ENCODE results near the gene OCRL.
"Not testable (repeated sequence)": the region's sequence is repeated elsewhere in the genome, so short reads cannot be mapped to it uniquely, and the experiment has no call there.

OCRL gene

GRCh38 chrX:129540722-129541184, 694 bp downstream of the OCRL start:
- no peak for DNase-seq

DNA sequence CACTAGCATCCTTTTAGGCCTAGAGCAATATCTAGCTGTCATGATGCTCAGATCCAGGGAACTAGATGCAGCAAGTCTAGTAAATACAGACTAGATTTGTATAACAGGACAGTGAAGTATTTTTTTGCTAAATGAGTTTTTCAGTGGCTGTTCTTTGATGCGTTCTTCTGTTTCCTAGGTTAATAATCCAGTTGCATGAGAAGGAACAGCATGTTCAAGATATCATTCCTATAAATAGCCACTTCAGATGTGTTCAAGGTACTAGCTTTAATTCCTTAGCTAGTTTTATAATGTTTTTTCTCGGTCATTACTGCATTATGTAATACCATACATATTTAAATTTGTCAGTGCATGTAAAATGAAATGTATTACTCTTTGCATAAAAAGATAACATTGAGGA, 4.7 kb downstream of the OCRL start:
- no peak for DNase-seq

- DNase-seq = no peak
These were observed 5.3 kb downstream of the OCRL start for GRCh38 chrX:129545408-129545807.

DNA sequence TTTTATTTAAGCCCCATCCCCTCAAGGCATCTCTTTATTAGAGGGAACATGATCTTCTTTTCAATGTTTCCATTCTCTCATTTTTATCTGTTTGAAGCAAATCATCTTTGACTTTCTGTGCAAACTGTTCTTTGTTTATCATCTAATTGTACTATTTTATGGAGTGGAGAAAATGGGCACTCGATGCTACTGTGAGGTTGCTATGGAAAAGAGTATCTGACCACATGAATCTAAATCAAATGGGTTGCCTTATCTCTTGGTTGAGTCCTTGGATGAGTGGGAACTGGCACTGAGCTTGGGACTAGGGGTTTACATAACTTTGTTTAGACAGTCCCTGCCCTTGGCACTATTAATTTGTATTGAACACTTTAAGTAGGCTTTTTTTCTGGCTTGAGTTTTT, 9.1 kb downstream of the OCRL start:
- no peak for DNase-seq

GRCh38 chrX:129553619-129554288, 13.7 kb downstream of the OCRL start:
- no peak for DNase-seq

- not testable (repeated sequence) for DNase-seq
These were observed 14.8 kb downstream of the OCRL start for GRCh38 chrX:129554816-129555215.

DNA sequence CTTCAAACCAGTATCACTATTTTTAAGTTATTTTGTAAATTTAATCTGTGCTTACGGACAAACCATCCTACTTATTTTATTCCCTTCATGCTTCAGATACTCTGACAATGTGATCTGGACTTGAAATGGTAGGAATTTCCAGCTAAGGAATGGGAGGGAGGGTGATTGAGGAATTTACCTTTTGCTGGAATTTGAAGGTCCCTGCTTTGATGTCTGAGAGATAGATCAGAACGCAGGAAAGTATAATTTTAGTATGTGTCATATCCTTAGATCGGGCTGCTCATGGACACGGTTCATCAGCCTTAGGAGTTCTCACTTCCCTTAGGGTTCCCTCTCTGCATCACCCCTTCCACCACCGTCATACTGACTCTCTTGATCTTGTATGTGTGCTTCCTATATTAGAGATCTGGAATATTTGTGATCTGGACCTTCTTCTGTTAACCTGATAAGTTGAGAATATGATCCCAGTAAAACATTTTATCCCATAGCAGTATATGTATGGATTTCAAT, 16.8 kb downstream of the OCRL start:
- no peak for DNase-seq

GRCh38 chrX:129557844-129558480, 17.9 kb downstream of the OCRL start:
- no peak for DNase-seq

DNA sequence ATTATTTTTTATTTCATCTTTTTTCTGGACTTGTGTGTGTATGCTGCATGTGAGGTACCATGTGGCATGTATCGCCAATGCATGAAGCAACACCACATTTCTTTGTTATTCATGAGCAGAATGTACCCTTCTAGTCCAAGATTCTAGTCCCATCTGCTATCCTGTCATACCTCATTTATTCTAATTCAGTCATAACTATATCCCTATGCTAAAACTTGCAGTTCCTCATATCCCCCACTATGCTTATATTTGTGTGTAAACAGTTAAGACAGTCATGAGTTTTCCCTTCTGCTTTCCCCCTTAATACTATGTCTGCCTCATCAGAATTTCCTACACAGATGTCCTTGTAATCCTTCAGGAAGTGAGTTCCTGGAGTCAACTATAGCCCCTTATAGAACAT, 19.7 kb downstream of the OCRL start:
- no peak for DNase-seq

DNA sequence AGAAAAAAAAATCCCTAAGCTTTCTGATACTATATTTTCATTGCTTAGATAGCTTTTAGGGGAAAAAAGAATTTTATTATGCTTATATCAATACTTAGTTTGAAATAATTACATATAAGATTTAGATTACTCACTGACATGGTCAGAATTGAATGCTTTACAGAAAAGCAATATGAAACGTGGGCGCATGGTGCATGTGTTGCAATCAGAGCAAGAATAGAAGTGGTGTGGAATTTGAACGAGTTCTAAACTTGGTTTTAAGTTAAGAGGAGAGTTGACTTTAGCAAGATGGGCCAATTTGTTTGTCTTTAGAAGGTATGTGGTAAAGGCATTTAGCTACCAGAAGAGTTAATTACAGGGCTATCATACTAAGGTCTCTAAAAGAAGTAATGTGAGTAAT, 21.4 kb downstream of the OCRL start:
- no peak for DNase-seq

DNA sequence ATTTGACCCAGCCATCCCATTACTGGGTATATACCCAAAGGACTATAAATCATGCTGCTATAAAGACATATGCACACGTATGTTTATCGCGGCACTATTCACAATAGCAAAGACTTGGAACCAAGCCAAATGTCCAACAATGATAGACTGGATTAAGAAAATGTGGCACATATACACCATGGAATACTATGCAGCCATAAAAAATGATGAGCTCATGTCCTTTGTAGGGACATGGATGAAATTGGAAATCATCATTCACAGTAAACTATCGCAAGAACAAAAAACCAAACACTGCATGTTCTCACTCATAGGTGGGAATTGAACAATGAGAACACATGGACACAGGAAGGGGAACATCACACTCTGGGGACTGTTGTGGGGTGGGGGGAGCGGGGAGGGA, 24.3 kb downstream of the OCRL start:
- not testable (repeated sequence) for DNase-seq

DNA sequence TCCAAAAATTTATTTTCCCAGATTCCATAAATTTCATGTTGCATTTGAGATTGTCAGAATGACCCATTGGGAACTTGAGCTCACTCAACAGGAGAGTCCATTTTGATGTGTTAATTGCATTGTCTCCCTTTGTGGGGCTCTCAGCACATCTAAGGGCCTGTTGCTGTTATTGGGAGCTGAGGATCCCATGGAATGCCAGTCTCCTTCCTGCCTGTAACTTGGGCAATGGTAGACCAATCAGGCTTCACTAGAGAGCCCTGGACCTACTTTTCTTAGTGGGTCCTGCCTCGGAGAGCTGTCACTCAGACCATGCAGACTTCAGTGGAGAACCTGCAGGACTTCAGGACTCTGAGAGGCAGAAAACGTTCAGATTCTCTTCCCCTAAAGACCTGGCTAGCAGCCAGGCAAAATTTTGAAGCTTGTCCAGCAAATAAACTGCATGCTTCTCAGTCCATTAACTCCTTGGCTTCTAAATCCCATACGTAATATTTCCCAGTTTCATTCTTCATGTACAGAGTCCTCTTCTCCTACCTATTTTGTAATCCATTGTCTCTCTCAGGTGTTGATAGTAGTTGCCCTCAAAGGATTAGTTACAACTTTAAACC, 25.1 kb downstream of the OCRL start:
- DNase-seq = no peak

DNA sequence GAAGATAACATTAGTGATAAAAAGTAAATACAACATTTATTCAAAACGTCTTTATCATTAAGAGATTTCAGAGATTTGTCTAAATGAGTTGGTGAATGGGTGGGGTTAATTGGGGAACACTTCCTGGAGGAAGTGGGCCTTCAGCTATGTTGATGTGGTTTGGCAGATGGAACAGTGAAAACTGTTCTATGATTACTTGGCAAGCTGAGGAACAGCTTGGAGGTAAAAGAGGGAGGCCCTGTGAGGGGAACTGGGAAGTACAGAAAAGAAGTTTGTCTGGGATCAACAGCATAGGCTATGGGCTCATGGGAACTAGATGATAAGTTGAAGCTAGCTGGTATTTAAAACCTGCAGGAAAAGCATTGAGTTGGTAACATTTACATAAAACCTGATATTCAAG, 26.0 kb downstream of the OCRL start:
- DNase-seq = no peak

DNA sequence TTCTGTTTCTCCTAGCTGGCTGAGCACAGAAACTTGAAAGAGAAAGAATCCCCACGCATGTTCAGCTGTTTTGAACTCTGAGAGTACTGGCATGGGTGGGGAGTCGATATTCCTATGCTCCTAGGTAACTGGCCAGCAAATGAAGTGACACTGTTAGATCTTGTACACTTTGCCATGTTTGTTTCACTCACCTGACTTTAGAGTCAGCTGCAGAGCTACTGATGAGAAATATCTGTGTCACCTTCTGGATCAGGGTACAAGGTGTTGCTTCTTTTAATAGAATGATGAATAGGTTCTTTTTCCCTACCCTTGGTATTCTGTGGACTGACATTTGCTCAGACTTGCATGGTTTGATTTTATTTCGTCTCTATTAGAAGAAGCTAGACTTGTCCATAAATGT, 28.3 kb downstream of the OCRL start:
- DNase-seq = no peak

- no peak for DNase-seq
These were observed 32.4 kb downstream of the OCRL start for GRCh38 chrX:129572422-129572821.

GRCh38 chrX:129573652-129574051, 33.6 kb downstream of the OCRL start:
- not testable (repeated sequence) for DNase-seq

DNA sequence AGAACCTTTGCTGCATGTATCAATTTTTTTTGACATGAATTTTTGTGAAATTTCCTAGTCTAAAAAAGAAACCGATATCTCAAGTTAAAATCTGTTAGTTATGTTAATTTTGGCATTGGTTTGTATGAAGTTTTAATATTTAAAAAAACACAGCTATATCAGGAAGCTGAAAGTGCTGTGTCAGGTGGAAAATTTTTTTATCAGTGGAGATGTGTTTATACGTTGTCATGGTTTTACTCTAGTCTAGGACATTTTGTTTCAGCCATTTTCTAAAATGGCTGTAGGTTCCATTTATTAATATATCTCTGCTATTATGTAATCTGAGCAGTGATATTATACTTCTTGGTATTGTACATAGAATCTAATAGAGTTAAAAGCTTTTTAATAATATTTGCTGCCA, 34.2 kb downstream of the OCRL start:
- no peak for DNase-seq

DNA sequence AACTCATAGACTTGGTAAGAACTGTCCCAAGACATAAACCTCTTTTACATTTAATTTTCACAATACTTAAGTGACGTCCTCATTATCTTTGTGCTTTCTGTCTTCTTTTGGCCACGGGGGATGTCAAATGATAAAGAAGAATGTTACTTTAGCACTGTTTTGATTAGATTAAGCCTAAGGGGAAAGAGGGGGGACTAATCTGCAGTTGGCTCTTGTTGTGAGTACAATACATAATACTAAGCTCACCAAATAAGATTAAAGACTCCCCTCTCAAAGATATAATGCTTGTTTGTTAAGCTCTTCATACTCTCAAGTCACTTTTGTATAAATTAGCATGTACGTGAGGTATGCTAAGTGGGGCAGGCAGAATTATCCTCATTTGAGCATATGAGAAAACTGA, 36.5 kb downstream of the OCRL start:
- no peak for DNase-seq

GRCh38 chrX:129577473-129577872, 37.4 kb downstream of the OCRL start:
- DNase-seq = peak; percentile 65

DNA sequence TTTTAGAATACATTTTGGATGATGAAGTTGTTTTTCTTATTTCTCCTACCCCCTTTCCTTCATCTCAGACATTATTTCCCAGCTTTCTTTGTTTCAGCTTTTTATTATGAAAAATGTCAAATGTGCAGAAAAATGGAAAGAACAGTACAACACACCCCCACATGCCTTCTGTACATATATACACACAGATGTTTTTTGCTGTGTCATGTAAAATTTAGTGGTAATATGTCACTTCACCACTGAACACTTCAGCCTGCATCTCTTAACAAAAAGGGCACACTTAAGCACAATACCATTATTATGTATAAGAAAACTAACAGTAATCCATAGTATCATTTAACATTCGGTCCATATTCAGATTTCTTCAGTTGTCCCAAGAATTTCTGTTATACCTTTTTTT, 37.8 kb downstream of the OCRL start:
- no peak for DNase-seq

GRCh38 chrX:129581904-129582303, 41.8 kb downstream of the OCRL start:
- no peak for DNase-seq

GRCh38 chrX:129585167-129585566, 45.1 kb downstream of the OCRL start:
- no peak for DNase-seq

DNA sequence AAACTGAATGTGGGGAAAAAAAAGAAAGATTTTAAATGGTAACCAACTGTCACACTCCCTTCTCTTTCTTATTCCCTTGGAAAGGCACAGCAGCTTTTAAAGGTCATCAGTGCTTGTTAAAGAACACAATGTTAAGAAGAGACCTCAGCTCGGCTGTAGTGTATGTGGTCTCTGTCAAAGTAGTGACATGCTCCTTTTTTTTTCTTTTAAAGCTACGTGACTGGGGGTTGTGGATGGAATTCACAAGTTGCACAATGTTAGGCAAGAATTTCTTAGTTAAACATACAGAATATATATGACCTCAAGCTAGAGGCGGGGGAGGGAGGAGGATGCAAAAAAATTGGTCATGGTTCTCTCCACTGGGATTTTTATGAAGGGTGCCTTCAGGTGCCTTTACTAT, 45.6 kb downstream of the OCRL start:
- DNase-seq = no peak

- no peak for DNase-seq
These were observed 46.4 kb downstream of the OCRL start for GRCh38 chrX:129586446-129586845.
